ENCODE data around the gene ETS1. TPM values are rescaled to one million over a fixed set of nuclear protein-coding genes. Genes with fewer than 3 reads are reported as not detected.

ETS1 gene
- total RNA-seq, 1 experiment from 2014 or later: 66.4 TPM

- CTCF ChIA-PET: no interaction called here
- ATAC-seq (no peak), DNase-seq (ENCODE audit: low read depth, low spot score) (no peak)
- Histone ChIP-seq H3K4me1 (ENCODE audit: control insufficient read depth, insufficient read depth, low read length) (no peaks in the 10 kb centered on the region), H3K27ac (ENCODE audit: low read length) (no peak overlapping the region), H3K4me3 (ENCODE audit: low read depth in 2 of 2, low read length in 2 of 2) (no peak overlapping the region), H3K9me3 (ENCODE audit: control insufficient read depth, insufficient read depth, low read depth, low read length) (no peaks in the 10 kb centered on the region), H3K27me3 (ENCODE audit: control insufficient read depth, insufficient read depth, low read length) (peaks cover 59% of the 10 kb centered on the region), H3K36me3 (ENCODE audit: control insufficient read depth, insufficient read depth, low read length) (no peaks in the 10 kb centered on the region)
- BruUV-seq (replicated peaks): no TSS peak
- POLR2A ChIA-PET: no interaction called here
- in situ Hi-C loops (cut with HindIII; ENCODE audit: low pct_unique_long_range_greater_than_20kb, low sequenced_read_pairs): no loop called here
- no peak for TF ChIP-seq TCF7L2 (IDR thresholded peaks at IDR 0.05; ENCODE audit: low read depth, low read length)
- no peak for TF ChIP-seq REST (IDR thresholded peaks at IDR 0.05; ENCODE audit: insufficient read depth in 1 of 2, low read depth in 2 of 2, low read length in 1 of 2)
- TF ChIP-seq POLR2AphosphoS5 (IDR thresholded peaks at IDR 0.05; ENCODE audit: low read depth, low read length): no peak
- TF ChIP-seq, protein P1, sequence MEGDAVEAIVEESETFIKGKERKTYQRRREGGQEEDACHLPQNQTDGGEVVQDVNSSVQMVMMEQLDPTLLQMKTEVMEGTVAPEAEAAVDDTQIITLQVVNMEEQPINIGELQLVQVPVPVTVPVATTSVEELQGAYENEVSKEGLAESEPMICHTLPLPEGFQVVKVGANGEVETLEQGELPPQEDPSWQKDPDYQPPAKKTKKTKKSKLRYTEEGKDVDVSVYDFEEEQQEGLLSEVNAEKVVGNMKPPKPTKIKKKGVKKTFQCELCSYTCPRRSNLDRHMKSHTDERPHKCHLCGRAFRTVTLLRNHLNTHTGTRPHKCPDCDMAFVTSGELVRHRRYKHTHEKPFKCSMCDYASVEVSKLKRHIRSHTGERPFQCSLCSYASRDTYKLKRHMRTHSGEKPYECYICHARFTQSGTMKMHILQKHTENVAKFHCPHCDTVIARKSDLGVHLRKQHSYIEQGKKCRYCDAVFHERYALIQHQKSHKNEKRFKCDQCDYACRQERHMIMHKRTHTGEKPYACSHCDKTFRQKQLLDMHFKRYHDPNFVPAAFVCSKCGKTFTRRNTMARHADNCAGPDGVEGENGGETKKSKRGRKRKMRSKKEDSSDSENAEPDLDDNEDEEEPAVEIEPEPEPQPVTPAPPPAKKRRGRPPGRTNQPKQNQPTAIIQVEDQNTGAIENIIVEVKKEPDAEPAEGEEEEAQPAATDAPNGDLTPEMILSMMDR (IDR thresholded peaks at IDR 0.05): no peak
- no peak for TF ChIP-seq SIN3A (IDR thresholded peaks at IDR 0.05; ENCODE audit: borderline replicate concordance, insufficient read depth, low read depth, low read length)
- intact Hi-C loops (cut with micrococcal nuclease; ENCODE audit: unreplicated experiment): no loop called here
Measured at GRCh38 chr11:128589998-128590397, 2.6 kb upstream of the ETS1 start.

DNA sequence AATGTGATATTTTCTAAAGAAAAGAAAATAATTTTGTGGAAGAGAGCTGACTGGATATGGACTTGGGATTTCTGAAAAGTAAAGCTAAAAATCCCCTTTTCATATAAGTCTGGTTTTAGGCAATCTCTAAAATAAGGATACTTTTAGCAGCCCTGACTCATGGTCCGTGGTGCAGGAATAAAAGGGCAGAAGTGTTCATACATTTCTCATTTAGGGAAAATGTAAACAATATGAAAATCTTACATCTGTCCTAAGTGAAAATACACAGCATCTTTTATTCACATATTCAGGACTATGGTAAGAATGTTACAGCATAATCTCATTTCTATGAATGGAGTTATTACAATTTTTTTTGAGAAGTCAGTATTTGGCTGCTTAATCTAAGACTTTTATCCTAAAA lies 735 bp upstream of the ETS1 start:
- H3K4me1 ChIP-seq (ENCODE audit: control insufficient read depth, insufficient read depth, low read length): no peaks in the 10 kb centered on the region
- no peak overlapping the region for H3K4me3 ChIP-seq (ENCODE audit: low read depth in 2 of 2, low read length in 2 of 2)
- ChIA-PET CTCF (no interaction called here), POLR2A (no interaction called here)
- intact Hi-C loops (cut with micrococcal nuclease; ENCODE audit: unreplicated experiment) (no loop called here), in situ Hi-C loops (cut with HindIII; ENCODE audit: low pct_unique_long_range_greater_than_20kb, low sequenced_read_pairs) (no loop called here)
- H3K36me3 ChIP-seq (ENCODE audit: control insufficient read depth, insufficient read depth, low read length): no peaks in the 10 kb centered on the region
- H3K27me3 ChIP-seq (ENCODE audit: control insufficient read depth, insufficient read depth, low read length): peaks cover 54% of the 10 kb centered on the region
- ATAC-seq (no peak), DNase-seq (ENCODE audit: low read depth, low spot score) (no peak)
- no peak overlapping the region for H3K27ac ChIP-seq (ENCODE audit: low read length)
- TF ChIP-seq, protein P1 (IDR thresholded peaks at IDR 0.05): no peak
- no peak for TF ChIP-seq REST (IDR thresholded peaks at IDR 0.05; ENCODE audit: insufficient read depth in 1 of 2, low read depth in 2 of 2, low read length in 1 of 2)
- BruUV-seq (replicated peaks): no TSS peak
- H3K9me3 ChIP-seq (ENCODE audit: control insufficient read depth, insufficient read depth, low read depth, low read length): no peaks in the 10 kb centered on the region
